H9 (cell line): ENCODE data around the gene C12orf75. TPM values are rescaled to one million over a fixed set of nuclear protein-coding genes. Genes with fewer than 3 reads are reported as not detected.

ENCODE experiments used
- DNase-seq: peaks from one replicate; pipeline ENCODE4 v3.0.0-alpha.2; 2017
- H2AFZ ChIP-seq: one replicate; pipeline ENCODE4 v1.6.1; 2013; ENCODE audit warnings: mild to moderate bottlenecking, low read length, control low read depth, moderate library complexity
- H2AK5ac ChIP-seq: 2 replicates; pipeline ENCODE4 v1.6.1; 2013; ENCODE audit warnings: low read length, control low read depth, mixed read lengths; ENCODE audit not compliant: insufficient read length
- H2BK120ac ChIP-seq: one replicate; pipeline ENCODE4 v1.6.1; 2013; ENCODE audit warnings: low read depth, mild to moderate bottlenecking, low read length, control low read depth, inconsistent platforms; ENCODE audit not compliant: poor library complexity, severe bottlenecking
- H2BK12ac ChIP-seq: 2 replicates; pipeline ENCODE4 v1.6.1; 2013; ENCODE audit warnings: low read length, control low read depth, mixed read lengths, low read depth; ENCODE audit not compliant: insufficient read length
- H2BK15ac ChIP-seq: 2 replicates; pipeline ENCODE4 v1.6.1; 2013; ENCODE audit warnings: low read depth, low read length, control low read depth
- H2BK20ac ChIP-seq: one replicate; pipeline ENCODE4 v1.6.1; 2013; ENCODE audit warnings: low read depth, mild to moderate bottlenecking, low read length, control low read depth, inconsistent platforms; ENCODE audit not compliant: poor library complexity, severe bottlenecking
- H2BK5ac ChIP-seq: 2 replicates; pipeline ENCODE4 v1.6.1; 2013; ENCODE audit warnings: low read length, control low read depth, mixed read lengths; ENCODE audit not compliant: insufficient read length
- H3K14ac ChIP-seq: 2 replicates; pipeline ENCODE4 v1.6.1; 2013; ENCODE audit warnings: low read length, control low read depth; ENCODE audit not compliant: insufficient read depth
- H3K18ac ChIP-seq: 2 replicates; pipeline ENCODE4 v1.6.1; 2013; ENCODE audit warnings: low read depth, mild to moderate bottlenecking, mixed read lengths, low read length, control low read depth; ENCODE audit not compliant: insufficient read length
- H3K23ac ChIP-seq: 2 replicates; pipeline ENCODE4 v1.6.1; 2013; ENCODE audit warnings: low read length, control low read depth, mixed read lengths, low read depth; ENCODE audit not compliant: insufficient read length
- H3K23me2 ChIP-seq: 2 replicates; pipeline ENCODE4 v1.6.1; 2013; ENCODE audit warnings: low read depth, mild to moderate bottlenecking, mixed read lengths, low read length, control low read depth; ENCODE audit not compliant: insufficient read length, poor library complexity, severe bottlenecking
- H3K27ac ChIP-seq: 2 replicates; pipeline ENCODE4 v1.5.1; 2013; ENCODE audit warnings: low read length, control low read depth, mixed read lengths, low read depth; ENCODE audit not compliant: insufficient read length
- H3K27me3 ChIP-seq: 2 replicates; pipeline ENCODE4 v1.6.1; 2013; ENCODE audit warnings: low read length, control low read depth, inconsistent platforms; ENCODE audit not compliant: insufficient read depth
- H3K4ac ChIP-seq: 2 replicates; pipeline ENCODE4 v1.6.1; 2013; ENCODE audit warnings: low read depth, mild to moderate bottlenecking, control low read depth, inconsistent platforms, low read length, moderate library complexity
- H3K4me1 ChIP-seq: 2 replicates; pipeline ENCODE4 v1.6.1; 2013; ENCODE audit warnings: low read length, control low read depth, inconsistent platforms; ENCODE audit not compliant: insufficient read depth
- H3K4me2 ChIP-seq: 2 replicates; pipeline ENCODE4 v1.6.1; 2013; ENCODE audit warnings: low read length, control low read depth, mixed read lengths; ENCODE audit not compliant: insufficient read length, insufficient read depth
- H3K56ac ChIP-seq: 2 replicates; pipeline ENCODE4 v1.6.1; 2013; ENCODE audit warnings: low read depth, mild to moderate bottlenecking, mixed read lengths, low read length, control low read depth; ENCODE audit not compliant: insufficient read length
- H3K79me1 ChIP-seq: 2 replicates; pipeline ENCODE4 v1.6.1; 2013; ENCODE audit warnings: low read depth, mild to moderate bottlenecking, moderate library complexity, low read length, control low read depth, inconsistent platforms; ENCODE audit not compliant: insufficient read depth, poor library complexity, severe bottlenecking
- H3K79me2 ChIP-seq: 2 replicates; pipeline ENCODE4 v1.6.1; 2013; ENCODE audit warnings: low read length, control low read depth, inconsistent platforms; ENCODE audit not compliant: insufficient read depth
- H3K9ac ChIP-seq: 2 replicates; pipeline ENCODE4 v1.6.1; 2013; ENCODE audit warnings: low read length, control low read depth, mixed read lengths; ENCODE audit not compliant: insufficient read length; ENCODE audit errors: extremely low read depth
- H3K9me3 ChIP-seq: one replicate; pipeline ENCODE4 v1.6.1; 2013; ENCODE audit warnings: low read depth, low read length, inconsistent platforms; ENCODE audit not compliant: control insufficient read depth
- H3T11ph ChIP-seq: one replicate; pipeline ENCODE4 v1.6.1; 2013; ENCODE audit warnings: mild to moderate bottlenecking, low read length, control low read depth, inconsistent platforms
- H4K20me1 ChIP-seq: one replicate; pipeline ENCODE4 v1.6.1; 2013; ENCODE audit not compliant: control insufficient read depth, insufficient read length, insufficient read depth
- H4K5ac ChIP-seq: 2 replicates; pipeline ENCODE4 v1.6.1; 2013; ENCODE audit warnings: low read depth, mild to moderate bottlenecking, mixed read lengths, low read length, control low read depth; ENCODE audit not compliant: insufficient read length
- H4K8ac ChIP-seq: replicated peaks from 2 replicates; pipeline ENCODE4 v1.6.1; 2013; ENCODE audit warnings: low read length, control low read depth, mixed read lengths, low read depth; ENCODE audit not compliant: insufficient read length
- H4K91ac ChIP-seq: 2 replicates; pipeline ENCODE4 v1.6.1; 2013; ENCODE audit warnings: low read depth, mild to moderate bottlenecking, moderate library complexity, mixed read lengths, low read length, control low read depth; ENCODE audit not compliant: insufficient read length
- H3K27ac Mint-ChIP-seq, 3 experiments: 2 replicates in 2 of 3; 3 replicates in 1 of 3; pipeline ENCODE4 v1.8.0; 2020 to 2021; ENCODE audit warnings: mixed read lengths in 3 of 3, mild to moderate bottlenecking in 1 of 3, moderate library complexity in 1 of 3
- H3K27me3 Mint-ChIP-seq: 2 replicates; pipeline ENCODE4 v1.8.0; 2021; ENCODE audit warnings: low read depth, mild to moderate bottlenecking, moderate library complexity, mixed read lengths
- H3K36me3 Mint-ChIP-seq, 3 experiments: 2 replicates in 2 of 3; 3 replicates in 1 of 3; pipeline ENCODE4 v1.8.0; 2020 to 2021; ENCODE audit warnings: low read depth in 3 of 3, mixed read lengths in 3 of 3; ENCODE audit not compliant: insufficient read depth in 1 of 3
- H3K4me1 Mint-ChIP-seq, 2 experiments: 2 replicates each; pipeline ENCODE4 v1.8.0; 2020; ENCODE audit warnings: mixed read lengths in 2 of 2
- H3K4me3 Mint-ChIP-seq, 2 experiments: 2 replicates in 1 of 2; 3 replicates in 1 of 2; pipeline ENCODE4 v1.8.0; 2020 to 2021; ENCODE audit warnings: mild to moderate bottlenecking in 2 of 2, mixed read lengths in 2 of 2, moderate library complexity in 1 of 2
- H3K9me3 Mint-ChIP-seq, 2 experiments: 2 replicates in 1 of 2; 3 replicates in 1 of 2; pipeline ENCODE4 v1.8.0; 2020; ENCODE audit warnings: mild to moderate bottlenecking in 2 of 2, mixed read lengths in 2 of 2, moderate library complexity in 1 of 2
- WGBS: extraction: QIAGEN DNeasy Blood & Tissue Kit; methylation state at CpG from one replicate; pipeline ENCODE4 v1.1.7; 2013; ENCODE audit warnings: missing lambda C conversion rate, low lambda C conversion rate, mixed read lengths; ENCODE audit not compliant: insufficient read length; ENCODE audit errors: extremely low coverage; 5-methylcytosine and 5-hydroxymethylcytosine counted together
- total RNA-seq: library from RNA; stranded (reverse); gene quantifications from 2 replicates; pipeline ENCODE4 v1.2.1, GENCODE V29; 2021
- TF ChIP-seq, protein P1 (sequence below): fragments of 200-600 bp; sonication (generic); conservative IDR thresholded peaks from 3 replicates; pipeline ENCODE4 v1.8.0; 2021; ENCODE audit warnings: antibody characterized with exemption, mild to moderate bottlenecking

The C12orf75 gene
- total RNA-seq, 1 experiment from 2014 or later, result 37.9 TPM

DNA sequence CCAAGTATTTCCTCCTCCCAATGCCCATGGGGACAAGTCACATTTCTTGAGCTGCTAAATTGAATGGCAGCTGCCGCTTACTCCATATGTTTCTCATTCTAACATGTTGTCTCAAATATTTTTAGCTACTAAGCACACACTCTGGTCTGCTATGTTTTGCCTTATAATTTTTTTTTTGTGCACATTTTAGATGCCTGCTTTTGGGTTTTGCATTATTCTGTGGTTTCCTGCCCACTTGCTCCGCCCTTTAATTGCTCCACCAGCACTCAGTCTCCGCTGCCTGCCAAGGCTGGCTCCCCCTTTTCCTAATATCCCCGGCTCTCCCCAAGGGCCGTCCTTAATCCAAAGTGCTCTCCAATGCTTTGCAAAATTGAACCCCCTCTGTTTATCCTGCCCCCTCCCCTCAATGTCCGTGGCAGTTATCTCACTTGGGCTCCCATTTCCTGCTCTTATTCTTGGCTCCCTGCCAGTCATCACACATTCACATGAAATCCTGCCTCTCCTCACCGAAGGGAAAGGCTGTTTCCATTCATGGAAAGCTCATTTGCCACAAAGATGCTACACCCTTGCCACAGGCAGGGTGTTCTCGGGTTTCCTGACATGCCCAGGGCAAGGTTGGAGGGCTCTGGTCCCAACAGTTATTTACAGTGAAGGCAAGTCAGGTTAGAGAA is 79.4 kb downstream of the C12orf75 start:
- no CpG with 5 or more reads among the region's 8 CpGs for WGBS
- H4K20me1 ChIP-seq, result no peaks in the 10 kb centered on the region
- H3K79me1 ChIP-seq, result no peaks in the 10 kb centered on the region
- no peaks in the 10 kb centered on the region for H3K4me1 ChIP-seq
- H3K9ac ChIP-seq, result no peak overlapping the region
- H3K18ac ChIP-seq, result no peak overlapping the region
- Mint-ChIP-seq H3K4me3 (no peak overlapping the region), H3K36me3 (peaks cover 0 to 2% (median 0%) of the 10 kb centered on the region in 3 experiments; a peak in 1 of 7 replicates), H3K27ac (no peak overlapping the region), H3K4me1 (peaks cover 4 to 8% of the 10 kb centered on the region in 2 experiments), H3K9me3 (peaks cover 2% of the 10 kb centered on the region in 2 experiments; a peak in 4 of 5 replicates), H3K27me3 (no peaks in the 10 kb centered on the region; the same call in 1 of the 2 replicates)
- no peak overlapping the region for H2BK12ac ChIP-seq
- no peaks in the 10 kb centered on the region for H3K23me2 ChIP-seq
- H2BK120ac ChIP-seq, result no peak overlapping the region
- no peak overlapping the region for H4K8ac ChIP-seq
- no peak overlapping the region for H4K91ac ChIP-seq
- H3T11ph ChIP-seq, result no peak overlapping the region
- H3K79me2 ChIP-seq, result no peaks in the 10 kb centered on the region
- H3K27ac ChIP-seq, result no peak overlapping the region
- no peak overlapping the region for H3K56ac ChIP-seq
- H2BK5ac ChIP-seq, result no peak overlapping the region
- H3K23ac ChIP-seq, result no peak overlapping the region
- no peaks in the 10 kb centered on the region; the same call in 1 of the 2 replicates for H3K27me3 ChIP-seq
- H4K5ac ChIP-seq, result no peak overlapping the region
- H2AFZ ChIP-seq, result no peak overlapping the region
- TF ChIP-seq, protein P1, sequence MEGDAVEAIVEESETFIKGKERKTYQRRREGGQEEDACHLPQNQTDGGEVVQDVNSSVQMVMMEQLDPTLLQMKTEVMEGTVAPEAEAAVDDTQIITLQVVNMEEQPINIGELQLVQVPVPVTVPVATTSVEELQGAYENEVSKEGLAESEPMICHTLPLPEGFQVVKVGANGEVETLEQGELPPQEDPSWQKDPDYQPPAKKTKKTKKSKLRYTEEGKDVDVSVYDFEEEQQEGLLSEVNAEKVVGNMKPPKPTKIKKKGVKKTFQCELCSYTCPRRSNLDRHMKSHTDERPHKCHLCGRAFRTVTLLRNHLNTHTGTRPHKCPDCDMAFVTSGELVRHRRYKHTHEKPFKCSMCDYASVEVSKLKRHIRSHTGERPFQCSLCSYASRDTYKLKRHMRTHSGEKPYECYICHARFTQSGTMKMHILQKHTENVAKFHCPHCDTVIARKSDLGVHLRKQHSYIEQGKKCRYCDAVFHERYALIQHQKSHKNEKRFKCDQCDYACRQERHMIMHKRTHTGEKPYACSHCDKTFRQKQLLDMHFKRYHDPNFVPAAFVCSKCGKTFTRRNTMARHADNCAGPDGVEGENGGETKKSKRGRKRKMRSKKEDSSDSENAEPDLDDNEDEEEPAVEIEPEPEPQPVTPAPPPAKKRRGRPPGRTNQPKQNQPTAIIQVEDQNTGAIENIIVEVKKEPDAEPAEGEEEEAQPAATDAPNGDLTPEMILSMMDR, result no peak
- H2BK20ac ChIP-seq, result no peak overlapping the region
- no peak overlapping the region for H2BK15ac ChIP-seq
- DNase-seq, result no peak
- H3K14ac ChIP-seq, result no peak overlapping the region
- H3K9me3 ChIP-seq, result no peaks in the 10 kb centered on the region
- H3K4me2 ChIP-seq, result no peak overlapping the region
- no peak overlapping the region for H3K4ac ChIP-seq
- H2AK5ac ChIP-seq, result no peak overlapping the region
